Stomach (tissue), 9 donors: ENCODE measurements around the gene LAMB1. TPM values are rescaled to one million over a fixed set of nuclear protein-coding genes. Genes with fewer than 3 reads are reported as not detected.

Experiments used
- DNase-seq, 2 donors: peaks; one replicate each; pipeline versions ENCODE4 v3.0.0 to v3.0.0-alpha.2; 2013 to 2019
- H3K27ac ChIP-seq, 5 donors: fragments of 200-600 bp in 4 of 5; sonication (generic) in 4 of 5; one replicate each; pipeline ENCODE4 v1.5.1; 2013 to 2019; ENCODE audit warnings: mild to moderate bottlenecking in 1 of 5, moderate library complexity in 1 of 5
- H3K27me3 ChIP-seq, 3 donors: fragments of 200-600 bp; sonication (generic); one replicate each; pipeline ENCODE4 v1.5.1; 2017 to 2019; ENCODE audit warnings: mixed run types in 1 of 3
- H3K36me3 ChIP-seq, 4 donors: fragments of 200-600 bp; sonication (generic); 1 replicate in 3 of 4; 2 replicates in 1 of 4; pipeline ENCODE4 v1.5.1; 2016 to 2019
- H3K4me1 ChIP-seq, 4 donors: fragments of 200-600 bp; sonication (generic); one replicate each; pipeline ENCODE4 v1.5.1; 2016 to 2019
- H3K4me3 ChIP-seq, 4 donors: fragments of 200-600 bp; sonication (generic) in 3 of 4; one replicate each; pipeline ENCODE4 v1.5.1; 2016 to 2019; ENCODE audit warnings: mild to moderate bottlenecking in 1 of 4
- H3K9me3 ChIP-seq, 4 donors: fragments of 200-600 bp; sonication (generic); one replicate each; pipeline ENCODE4 v1.5.1; 2016 to 2019
- EP300 ChIP-seq: sonication (generic); formaldehyde crosslinking; IDR thresholded peaks from one replicate; pipeline ENCODE4 v1.6.1; 2017; ENCODE audit warnings: antibody characterized with exemption
- POLR2A ChIP-seq, 4 donors: fragments of 450-650 bp; IDR thresholded peaks; one replicate each; pipeline ENCODE4 v1.6.1; 2016; ENCODE audit warnings: antibody characterized with exemption in 4 of 4, control low read depth in 2 of 4, mild to moderate bottlenecking in 1 of 4, moderate library complexity in 1 of 4
- POLR2AphosphoS5 ChIP-seq, 3 donors: sonication (generic); formaldehyde crosslinking; IDR thresholded peaks; one replicate each; pipeline ENCODE4 v1.6.1; 2016; ENCODE audit warnings: antibody characterized with exemption in 3 of 3
- WGBS, 5 donors: extraction: QIAGEN DNeasy Blood & Tissue Kit in 3 of 5; methylation state at CpG; one replicate each; pipeline versions ENCODE4 v1.1.5 to v1.1.7; 2013 to 2018; 5-methylcytosine and 5-hydroxymethylcytosine counted together
- intact Hi-C: fragments of 100-400 bp; cut with DNase I; formaldehyde crosslinking; loops from one replicate; pipeline ENCODE4 v1.15.1; 2023; ENCODE audit warnings: low total_unique reads
- polyA plus RNA-seq, 3 donors: library from polyadenylated mRNA; stranded (reverse); fragments of 200-250 nt; gene quantifications; one replicate each; pipeline ENCODE4 v1.2.3, GENCODE V29; 2013
- total RNA-seq, 5 donors: library from RNA; depleted of rRNA; stranded (reverse); fragments of >200 nt; gene quantifications; one replicate each; pipeline versions ENCODE4 v1.1.0 to v1.2.3, GENCODE V29; 2014 to 2016
- TF ChIP-seq, protein P1 (sequence below), 7 experiments: fragments of 450-650 bp in 4 of 7; fragments of 200-600 bp in 3 of 7; sonication (generic) in 3 of 7; IDR thresholded peaks; one replicate each; pipeline ENCODE4 v1.5.1; 2016 to 2019; ENCODE audit warnings: antibody characterized with exemption in 7 of 7, control low read depth in 2 of 7, mild to moderate bottlenecking in 1 of 7
- donor health status: healthy with polysubstance abuse.
- donor health status: Bipolar disorder and iron deficiency.
- donor health status: healthy.

The LAMB1 gene
- total and polyA plus RNA-seq, 8 donors = 50.0 to 399 (median 111) TPM

- H3K4me1 ChIP-seq = peaks cover 0 to 17% (median 4%) of the 10 kb centered on the region in 4 donors
- intact Hi-C loops = loop anchor here (10.0 kb wide), 1 partner anchor 267 kb away; no protein-coding TSS in a partner anchor
- no peaks in the 10 kb centered on the region for H3K27me3 ChIP-seq
- no peak overlapping the region for H3K27ac ChIP-seq
- DNase-seq = no peak
- H3K9me3 ChIP-seq = no peaks in the 10 kb centered on the region
- H3K36me3 ChIP-seq = no peaks in the 10 kb centered on the region
- H3K4me3 ChIP-seq = no peak overlapping the region
- 58 to 67% (median 61%) methylated on average over 5 of the region's 5 CpGs for WGBS, 5 donors
- TF ChIP-seq POLR2AphosphoS5 (IDR thresholded peaks at IDR 0.05) (no peak), POLR2A (IDR thresholded peaks at IDR 0.05) (no peak), EP300 (no peak)
- TF ChIP-seq, protein P1, sequence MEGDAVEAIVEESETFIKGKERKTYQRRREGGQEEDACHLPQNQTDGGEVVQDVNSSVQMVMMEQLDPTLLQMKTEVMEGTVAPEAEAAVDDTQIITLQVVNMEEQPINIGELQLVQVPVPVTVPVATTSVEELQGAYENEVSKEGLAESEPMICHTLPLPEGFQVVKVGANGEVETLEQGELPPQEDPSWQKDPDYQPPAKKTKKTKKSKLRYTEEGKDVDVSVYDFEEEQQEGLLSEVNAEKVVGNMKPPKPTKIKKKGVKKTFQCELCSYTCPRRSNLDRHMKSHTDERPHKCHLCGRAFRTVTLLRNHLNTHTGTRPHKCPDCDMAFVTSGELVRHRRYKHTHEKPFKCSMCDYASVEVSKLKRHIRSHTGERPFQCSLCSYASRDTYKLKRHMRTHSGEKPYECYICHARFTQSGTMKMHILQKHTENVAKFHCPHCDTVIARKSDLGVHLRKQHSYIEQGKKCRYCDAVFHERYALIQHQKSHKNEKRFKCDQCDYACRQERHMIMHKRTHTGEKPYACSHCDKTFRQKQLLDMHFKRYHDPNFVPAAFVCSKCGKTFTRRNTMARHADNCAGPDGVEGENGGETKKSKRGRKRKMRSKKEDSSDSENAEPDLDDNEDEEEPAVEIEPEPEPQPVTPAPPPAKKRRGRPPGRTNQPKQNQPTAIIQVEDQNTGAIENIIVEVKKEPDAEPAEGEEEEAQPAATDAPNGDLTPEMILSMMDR (IDR thresholded peaks at IDR 0.05) = no peak
Measured at GRCh38 chr7:107877731-107878382, 125.1 kb downstream of the LAMB1 start.

DNA sequence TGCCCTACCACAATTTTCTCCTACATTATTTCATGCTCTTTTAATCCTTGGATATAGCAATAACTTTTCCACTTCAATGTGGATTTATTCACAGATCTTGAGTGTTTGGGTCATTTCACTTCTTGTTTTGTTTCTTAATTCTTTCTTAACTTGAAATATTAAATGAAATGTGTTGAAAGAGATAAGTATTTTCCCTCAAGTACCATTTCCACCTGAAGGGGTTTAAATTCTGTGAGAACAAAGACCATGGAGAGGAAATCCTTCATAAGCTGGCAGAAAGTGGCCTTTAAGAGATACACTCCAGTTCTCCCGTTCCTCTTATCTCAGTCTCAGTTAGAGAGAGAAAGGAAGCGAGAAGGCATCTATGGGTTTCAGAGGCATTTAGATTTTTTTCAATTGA lies 126.0 kb downstream of the LAMB1 start:
- H3K4me3 ChIP-seq = no peak overlapping the region
- TF ChIP-seq POLR2AphosphoS5 (IDR thresholded peaks at IDR 0.05) (no peak), EP300 (no peak), POLR2A (IDR thresholded peaks at IDR 0.05) (no peak)
- TF ChIP-seq, protein P1 (IDR thresholded peaks at IDR 0.05) = no peak
- intact Hi-C loops = loop anchor here (10.0 kb wide), 1 partner anchor 268 kb away; no protein-coding TSS in a partner anchor
- peaks cover 0 to 17% (median 4%) of the 10 kb centered on the region in 4 donors for H3K4me1 ChIP-seq
- DNase-seq = no peak
- no peak overlapping the region for H3K27ac ChIP-seq
- H3K36me3 ChIP-seq = no peaks in the 10 kb centered on the region
- H3K9me3 ChIP-seq = no peaks in the 10 kb centered on the region
- no peaks in the 10 kb centered on the region for H3K27me3 ChIP-seq
- 32 to 52% (median 45%) methylated on average over 2 of the region's 2 CpGs for WGBS, 5 donors

- H3K4me3 ChIP-seq = no peak overlapping the region
- peak in 1 of 3 donors; percentile 38 for TF ChIP-seq POLR2AphosphoS5 (IDR thresholded peaks at IDR 0.05)
- no peak for TF ChIP-seq EP300
- TF ChIP-seq, protein P1 (IDR thresholded peaks at IDR 0.05) = peak in 5 of 7 experiments; percentile 41 to 64 (median 56)
- no peak for TF ChIP-seq POLR2A (IDR thresholded peaks at IDR 0.05)
- intact Hi-C loops = loop anchor here (5.0 to 10.0 kb wide), 2 partner anchors 133 to 270 kb away; partner anchors contain the start of gene CBLL1
- H3K4me1 ChIP-seq = peaks cover 0 to 15% (median 4%) of the 10 kb centered on the region in 4 donors
- no peak overlapping the region for H3K27ac ChIP-seq
- H3K9me3 ChIP-seq = no peaks in the 10 kb centered on the region
- no peaks in the 10 kb centered on the region for H3K36me3 ChIP-seq
- no peaks in the 10 kb centered on the region for H3K27me3 ChIP-seq
- WGBS, 5 donors = 20 to 24% (median 21%) methylated on average over 6 of the region's 6 CpGs
- DNase-seq = peak; percentile 34 to 83
Measured at GRCh38 chr7:107874605-107875446, 128.1 kb downstream of the LAMB1 start.

- no peak for TF ChIP-seq EP300
- TF ChIP-seq POLR2A (IDR thresholded peaks at IDR 0.05) = no peak
- TF ChIP-seq, protein P1 (IDR thresholded peaks at IDR 0.05) = no peak
- no peak for TF ChIP-seq POLR2AphosphoS5 (IDR thresholded peaks at IDR 0.05)
- WGBS, 5 donors = 55 to 78% (median 71%) methylated on average over 2 of the region's 2 CpGs
- Histone ChIP-seq H3K27ac (no peak overlapping the region), H3K27me3 (no peaks in the 10 kb centered on the region), H3K4me1 (peaks cover 0 to 8% (median under 1%) of the 10 kb centered on the region in 4 donors), H3K9me3 (no peaks in the 10 kb centered on the region), H3K36me3 (no peaks in the 10 kb centered on the region), H3K4me3 (no peak overlapping the region)
- DNase-seq = no peak
- intact Hi-C loops = loop anchor here (5.0 to 10.0 kb wide), 2 partner anchors 132 to 271 kb away; partner anchors contain the start of gene CBLL1
Measured at GRCh38 chr7:107874111-107874510, 128.8 kb downstream of the LAMB1 start.
